Putamen (tissue), 1 donor: ENCODE data around the gene TAMALIN.

Experiments
- DNase-seq: peaks from one replicate; pipeline ENCODE4 v3.0.0-alpha.2; 2016; ENCODE audit warnings: low spot score

The TAMALIN gene

GRCh38 chr12:51984657-51985056 lies 22.1 kb upstream of the TAMALIN start:
- no peak for DNase-seq

- no peak for DNase-seq
These were observed 21.5 kb upstream of the TAMALIN start for GRCh38 chr12:51985154-51985835.

GRCh38 chr12:51986834-51987233 lies 19.9 kb upstream of the TAMALIN start:
- DNase-seq = no peak

GRCh38 chr12:51992246-51992645 lies 14.5 kb upstream of the TAMALIN start:
- DNase-seq = no peak

- DNase-seq = no peak
These were observed 12.3 kb upstream of the TAMALIN start for GRCh38 chr12:51994539-51994820.

- no peak for DNase-seq
These were observed 11.8 kb upstream of the TAMALIN start for GRCh38 chr12:51994959-51995358.

GRCh38 chr12:51997136-51997535 lies 9.6 kb upstream of the TAMALIN start:
- no peak for DNase-seq

GRCh38 chr12:52003016-52003550 lies 3.7 kb upstream of the TAMALIN start:
- no peak for DNase-seq

GRCh38 chr12:52003591-52003990 lies 3.2 kb upstream of the TAMALIN start:
- no peak for DNase-seq

- DNase-seq = peak; percentile 81
These were observed 2.6 kb upstream of the TAMALIN start for GRCh38 chr12:52004042-52004648.

GRCh38 chr12:52005218-52005902 lies 1.4 kb upstream of the TAMALIN start:
- no peak for DNase-seq

GRCh38 chr12:52005903-52006703 lies 643 bp upstream of the TAMALIN start:
- no peak for DNase-seq

- no peak for DNase-seq
These were observed 594 bp downstream of the TAMALIN start for GRCh38 chr12:52007158-52007921.

- no peak for DNase-seq
These were observed 1.3 kb downstream of the TAMALIN start for GRCh38 chr12:52007982-52008510.

GRCh38 chr12:52009081-52009751 lies 2.5 kb downstream of the TAMALIN start:
- DNase-seq = no peak

- DNase-seq = peak; percentile 88
These were observed 3.4 kb downstream of the TAMALIN start for GRCh38 chr12:52010152-52010622.

- no peak for DNase-seq
These were observed 4.2 kb downstream of the TAMALIN start for GRCh38 chr12:52010692-52011601.

GRCh38 chr12:52011602-52012214 lies 5.0 kb downstream of the TAMALIN start:
- no peak for DNase-seq

GRCh38 chr12:52013626-52014310 lies 7.0 kb downstream of the TAMALIN start:
- DNase-seq = no peak
